ENCODE measurements around the gene SUGP1.
"Not testable (repeated sequence)": the region's sequence is repeated elsewhere in the genome, so short reads cannot be mapped to it uniquely, and the experiment has no call there.

Gene SUGP1

GRCh38 chr19:19268453-19269385, 51.6 kb downstream of the SUGP1 start:
- in situ Hi-C loops (cut with MboI; ENCODE audit: low sequenced_read_pairs), result no loop called here

DNA sequence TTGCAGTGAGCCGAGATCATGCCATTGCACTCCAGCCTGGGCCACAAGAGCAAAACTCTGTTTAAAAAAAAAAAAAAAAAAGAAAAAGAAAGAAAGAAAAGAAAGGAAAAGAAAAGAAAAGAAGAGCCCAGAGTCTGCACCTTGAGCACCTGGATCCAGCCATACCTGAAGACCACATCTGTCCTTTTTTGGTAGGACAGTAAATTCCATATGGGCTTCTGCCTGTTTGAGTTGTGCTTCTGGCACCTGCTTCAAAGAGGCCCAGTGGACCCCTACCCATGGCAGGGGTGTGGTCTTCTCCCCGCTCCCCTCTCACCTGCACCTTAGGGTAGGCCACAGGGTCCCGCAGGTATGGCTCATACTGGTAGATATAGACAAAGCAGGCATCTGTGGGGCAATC, 53.0 kb downstream of the SUGP1 start:
- in situ Hi-C loops (cut with MboI; ENCODE audit: low sequenced_read_pairs), result no loop called here

- in situ Hi-C loops (cut with MboI; ENCODE audit: low sequenced_read_pairs), result no loop called here
Observed at GRCh38 chr19:19263886-19264487, 56.3 kb downstream of the SUGP1 start.

- in situ Hi-C loops (cut with MboI; ENCODE audit: low sequenced_read_pairs), result no loop called here
Observed at GRCh38 chr19:19262190-19263057, 57.9 kb downstream of the SUGP1 start.

DNA sequence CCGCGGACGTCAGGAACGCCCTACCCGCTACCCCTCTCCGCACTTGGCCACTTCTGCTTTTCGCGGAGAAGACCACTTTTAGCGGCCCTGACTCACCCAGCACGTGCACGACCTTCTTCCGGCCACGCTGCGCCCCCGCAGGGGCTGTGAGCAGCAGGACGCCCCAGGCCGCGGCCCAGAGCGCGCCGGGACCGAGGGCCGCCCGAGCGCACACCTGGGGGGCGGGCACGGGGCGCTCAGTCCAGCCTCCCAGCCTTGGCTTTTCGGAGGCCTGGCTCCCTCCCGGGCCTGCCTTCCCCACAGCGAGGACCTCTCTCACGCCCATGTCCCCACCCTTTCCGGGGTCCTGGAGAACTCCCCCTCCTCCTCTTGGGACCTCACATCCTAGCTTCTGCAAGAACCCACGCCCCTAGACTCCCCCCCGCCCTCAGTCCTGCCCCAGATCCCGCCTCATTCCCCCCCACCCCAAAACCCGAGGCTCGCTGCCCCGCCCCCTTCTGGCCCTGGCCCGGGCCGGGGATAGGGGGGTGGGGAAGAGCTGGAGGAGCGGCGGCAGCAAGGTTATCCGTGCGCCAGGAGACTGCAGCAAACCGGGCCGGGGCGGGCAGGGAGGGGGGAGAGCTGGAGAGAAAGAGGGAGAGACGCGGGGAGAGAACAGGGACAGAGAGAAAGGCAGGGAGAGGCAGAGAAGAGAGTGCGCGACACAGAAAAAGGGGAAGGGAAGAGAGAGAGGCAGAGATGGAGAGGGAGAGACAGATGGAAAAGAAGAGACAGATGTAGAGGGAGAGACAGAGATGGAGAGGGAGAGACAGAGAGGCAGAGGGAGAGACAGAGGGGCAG, 58.7 kb downstream of the SUGP1 start:
- in situ Hi-C loops (cut with MboI; ENCODE audit: low sequenced_read_pairs), result no loop called here

DNA sequence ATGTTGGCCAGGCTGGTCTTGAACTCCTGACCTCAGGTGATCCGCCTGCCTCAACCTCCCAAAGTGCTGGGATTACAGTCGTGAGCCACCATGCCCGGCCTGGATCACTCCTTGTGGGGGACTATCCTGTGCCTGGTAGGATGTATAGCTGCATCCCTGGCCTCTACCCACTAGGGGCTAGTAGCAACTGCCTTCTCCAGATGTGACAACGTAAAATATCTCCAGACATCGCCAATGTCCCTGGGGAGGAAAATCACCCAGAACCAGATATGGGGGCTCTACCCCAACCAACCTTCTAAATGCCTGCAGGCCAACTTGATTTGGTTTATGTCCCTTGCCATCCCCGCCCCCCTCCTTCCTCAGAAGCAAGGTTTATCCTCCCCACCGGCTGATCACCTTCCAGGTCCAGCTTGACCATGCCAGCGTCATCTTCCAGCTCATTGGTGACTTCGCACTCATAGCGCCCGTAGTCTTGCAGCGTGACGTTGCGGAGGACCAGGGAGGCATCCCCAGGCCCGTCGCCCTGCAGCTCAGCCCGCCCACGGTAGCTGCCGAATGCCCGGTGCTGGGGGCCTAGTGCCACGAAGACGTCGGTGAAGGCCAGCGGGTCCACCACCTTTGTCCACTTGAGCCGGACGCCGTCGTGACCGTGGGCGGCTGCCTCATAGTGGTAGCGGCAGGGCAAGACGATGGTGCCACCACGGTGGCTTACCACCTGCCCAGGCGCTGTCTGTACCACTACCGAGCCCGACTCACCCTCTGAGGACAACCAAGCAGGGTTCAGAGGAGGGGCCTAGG, 59.7 kb downstream of the SUGP1 start:
- in situ Hi-C loops (cut with MboI; ENCODE audit: low sequenced_read_pairs), result no loop called here

- in situ Hi-C loops (cut with MboI; ENCODE audit: low sequenced_read_pairs), result no loop called here
Observed at GRCh38 chr19:19259741-19260140, 60.6 kb downstream of the SUGP1 start.

- in situ Hi-C loops (cut with MboI; ENCODE audit: low sequenced_read_pairs), result no loop called here
Observed at GRCh38 chr19:19258589-19259338, 61.5 kb downstream of the SUGP1 start.

GRCh38 chr19:19257836-19258588, 62.3 kb downstream of the SUGP1 start:
- in situ Hi-C loops (cut with MboI; ENCODE audit: low sequenced_read_pairs), result no loop called here

DNA sequence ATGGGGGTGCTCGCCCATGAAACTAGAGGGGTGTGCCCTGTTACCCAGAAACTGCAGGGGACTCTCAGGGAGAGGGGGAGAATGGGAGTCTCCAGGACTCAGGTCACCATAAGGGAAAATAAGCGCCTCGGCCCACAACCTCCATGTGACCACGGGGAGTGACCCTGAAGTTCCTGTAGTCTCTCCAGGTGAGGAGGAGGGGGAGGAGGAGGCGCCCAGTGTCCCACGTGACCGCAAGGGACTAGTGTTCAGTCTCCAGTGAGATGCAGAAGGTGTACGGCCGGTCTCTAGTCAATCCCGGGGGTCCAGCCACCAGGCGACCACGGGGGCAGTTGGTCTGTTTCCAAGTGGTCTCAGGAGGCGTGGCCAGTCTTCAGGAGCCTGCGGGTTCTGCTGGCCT, 63.2 kb downstream of the SUGP1 start:
- in situ Hi-C loops (cut with MboI; ENCODE audit: low sequenced_read_pairs), result no loop called here

DNA sequence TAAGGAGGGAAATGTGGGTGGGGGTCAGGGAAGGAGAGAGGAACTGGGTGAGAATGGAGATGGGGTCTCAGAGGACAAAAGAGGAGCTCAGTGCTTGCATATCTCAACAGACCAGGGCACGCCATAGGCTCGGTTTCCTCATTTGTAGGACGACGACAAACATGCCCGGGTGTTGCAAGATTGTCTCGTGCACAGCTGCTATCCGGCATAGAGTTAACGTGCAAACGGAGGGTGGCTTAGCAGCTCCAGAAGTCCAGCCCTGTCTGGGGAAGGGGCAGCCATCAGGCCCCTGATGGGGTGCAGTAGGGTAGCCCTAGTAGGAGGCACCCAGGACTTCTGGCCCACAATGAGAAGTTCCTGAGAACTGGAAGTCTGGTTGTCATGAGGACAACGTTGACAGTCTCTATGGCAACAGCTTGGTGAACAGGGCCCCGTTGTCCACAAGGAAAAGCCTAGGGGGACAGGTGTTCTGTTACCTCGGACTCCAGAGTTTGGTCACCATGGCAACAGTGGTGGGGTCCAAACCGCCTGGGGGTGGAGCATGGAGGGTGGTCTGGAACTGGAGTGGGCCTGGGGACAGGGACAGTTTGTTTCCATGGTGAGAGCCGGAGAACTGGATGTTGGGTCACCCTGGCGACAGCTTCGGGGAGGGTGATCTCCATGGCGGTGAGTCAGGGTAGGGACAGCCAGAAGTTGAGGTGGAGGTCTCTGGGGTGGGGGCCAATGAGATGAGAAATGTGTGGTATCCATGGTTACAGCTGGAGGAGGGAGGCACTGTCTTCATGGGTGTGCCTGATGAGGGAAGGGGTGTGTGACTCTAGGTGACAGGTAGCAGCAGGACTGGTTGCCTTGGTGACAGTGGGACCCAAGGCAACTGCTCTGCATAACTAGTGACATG, 64.0 kb downstream of the SUGP1 start:
- in situ Hi-C loops (cut with MboI; ENCODE audit: low sequenced_read_pairs), result no loop called here

DNA sequence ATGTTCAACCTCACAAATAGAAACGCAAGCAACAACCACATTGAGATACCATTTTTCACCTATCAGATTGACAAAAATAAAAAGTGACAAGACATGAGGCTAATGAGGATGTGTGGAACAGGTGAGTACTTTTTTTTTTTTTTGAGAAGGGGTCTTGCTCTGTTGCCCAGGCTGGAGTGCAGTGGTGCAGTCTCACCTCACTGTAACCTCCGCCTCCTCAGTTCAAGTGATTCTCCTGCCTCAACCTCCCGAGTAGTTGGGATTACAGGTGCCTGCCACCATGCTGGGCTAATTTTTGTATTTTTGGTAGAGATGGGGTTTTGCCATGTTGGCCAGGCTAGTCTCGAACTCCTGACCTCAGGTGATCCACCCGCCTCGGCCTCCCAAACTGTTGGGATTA, 66.9 kb downstream of the SUGP1 start:
- in situ Hi-C loops (cut with MboI; ENCODE audit: low sequenced_read_pairs), result not testable (repeated sequence)

DNA sequence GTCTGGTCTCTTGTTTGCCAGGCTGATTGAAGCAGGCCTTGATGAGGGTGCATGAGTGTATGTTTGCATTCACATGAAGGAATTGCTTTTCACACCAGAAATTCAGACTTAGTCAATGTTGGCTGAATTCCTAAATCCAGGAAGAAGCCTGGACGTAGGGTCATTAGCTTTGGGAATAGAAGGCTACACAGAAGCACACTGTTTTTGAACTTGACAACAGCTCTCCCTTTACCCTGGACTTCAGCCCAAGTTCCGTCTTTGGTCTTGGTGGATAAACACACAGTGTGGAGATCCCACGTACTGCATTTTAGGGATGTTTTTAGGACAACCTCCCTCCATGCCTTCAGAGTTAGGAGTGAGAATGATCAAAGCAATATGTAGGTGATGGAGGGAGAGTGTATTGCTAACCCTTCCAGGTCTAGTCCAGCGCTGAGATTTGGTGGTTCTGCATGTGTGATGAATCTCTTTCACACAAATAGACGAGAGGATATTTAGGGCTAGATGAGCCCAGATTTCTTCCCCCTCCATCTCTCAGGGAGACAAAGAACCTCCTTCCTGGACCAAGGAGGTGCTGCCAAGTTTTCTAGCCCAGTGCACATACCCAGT, 70.0 kb downstream of the SUGP1 start:
- in situ Hi-C loops (cut with MboI; ENCODE audit: low sequenced_read_pairs), result no loop called here

DNA sequence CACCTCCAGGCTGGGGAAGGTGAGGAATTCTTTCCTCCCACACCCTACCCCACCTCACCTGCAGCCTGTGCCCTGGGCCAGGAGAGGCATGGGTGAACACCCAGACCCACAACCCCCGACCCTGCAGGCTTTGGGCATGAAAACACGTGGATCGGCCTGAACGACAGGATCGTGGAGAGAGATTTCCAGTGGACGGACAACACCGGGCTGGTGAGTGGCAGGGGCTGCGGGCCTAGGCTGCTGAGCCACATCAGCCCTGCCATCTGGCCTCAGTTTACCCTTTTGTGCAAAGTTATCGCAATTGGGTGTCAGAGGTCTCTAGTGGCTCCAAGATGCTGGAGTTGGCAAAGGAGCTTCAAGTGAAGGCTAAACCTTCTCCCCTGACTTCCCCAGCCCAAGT, 79.8 kb downstream of the SUGP1 start:
- in situ Hi-C loops (cut with MboI; ENCODE audit: low sequenced_read_pairs), result no loop called here

GRCh38 chr19:19239675-19240074, 80.6 kb downstream of the SUGP1 start:
- in situ Hi-C loops (cut with MboI; ENCODE audit: low sequenced_read_pairs), result no loop called here

GRCh38 chr19:19238126-19238894, 82.0 kb downstream of the SUGP1 start:
- in situ Hi-C loops (cut with MboI; ENCODE audit: low sequenced_read_pairs), result no loop called here

All from HL-60/S4 (cell line).